ENCODE data around the gene CDC42BPA.

CDC42BPA gene

GRCh38 chr1:226979517-226980121 is 338.7 kb downstream of the CDC42BPA start:
- no peak for DNase-seq (ENCODE audit: low read depth)

- no peak for DNase-seq (ENCODE audit: low read depth)
Observed at GRCh38 chr1:226979115-226979516, 339.2 kb downstream of the CDC42BPA start.

GRCh38 chr1:226978432-226979114 is 339.7 kb downstream of the CDC42BPA start:
- no peak for DNase-seq (ENCODE audit: low read depth)

- DNase-seq (ENCODE audit: low read depth) = no peak
Observed at GRCh38 chr1:226977643-226978431, 340.5 kb downstream of the CDC42BPA start.

DNA sequence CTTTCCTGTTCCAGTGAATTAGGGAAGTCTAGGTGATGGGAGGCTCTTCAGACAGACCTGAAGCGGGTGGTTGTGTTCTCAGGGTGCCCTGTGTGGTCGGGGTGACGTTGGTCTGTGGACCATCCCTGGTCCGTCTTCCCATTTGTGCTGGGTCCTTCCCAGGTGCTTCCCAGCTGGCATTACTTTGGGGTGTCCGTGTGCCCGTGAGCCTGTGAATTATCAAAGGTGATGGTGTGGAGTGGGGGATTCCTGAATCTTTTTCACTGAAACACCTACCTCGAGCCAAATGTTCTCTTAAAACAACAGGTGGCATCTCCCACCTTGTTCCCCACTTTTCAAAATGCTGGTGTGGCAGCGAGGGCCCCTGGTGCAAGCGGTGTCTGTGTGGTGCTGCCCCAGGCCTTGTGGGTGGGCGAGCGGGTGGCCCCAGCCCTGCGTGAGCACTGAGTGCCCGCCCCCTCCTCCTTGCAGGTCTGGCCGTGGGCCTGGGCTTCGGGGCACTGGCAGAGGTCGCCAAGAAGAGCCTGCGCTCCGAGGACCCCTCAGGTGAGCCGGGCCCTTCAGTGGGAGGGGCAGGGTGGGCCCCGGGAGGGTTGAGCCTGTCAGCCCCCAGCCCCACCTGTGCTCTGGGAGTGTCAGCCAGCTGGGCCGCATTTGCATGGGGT is 341.2 kb downstream of the CDC42BPA start:
- no peak for DNase-seq (ENCODE audit: low read depth)

DNA sequence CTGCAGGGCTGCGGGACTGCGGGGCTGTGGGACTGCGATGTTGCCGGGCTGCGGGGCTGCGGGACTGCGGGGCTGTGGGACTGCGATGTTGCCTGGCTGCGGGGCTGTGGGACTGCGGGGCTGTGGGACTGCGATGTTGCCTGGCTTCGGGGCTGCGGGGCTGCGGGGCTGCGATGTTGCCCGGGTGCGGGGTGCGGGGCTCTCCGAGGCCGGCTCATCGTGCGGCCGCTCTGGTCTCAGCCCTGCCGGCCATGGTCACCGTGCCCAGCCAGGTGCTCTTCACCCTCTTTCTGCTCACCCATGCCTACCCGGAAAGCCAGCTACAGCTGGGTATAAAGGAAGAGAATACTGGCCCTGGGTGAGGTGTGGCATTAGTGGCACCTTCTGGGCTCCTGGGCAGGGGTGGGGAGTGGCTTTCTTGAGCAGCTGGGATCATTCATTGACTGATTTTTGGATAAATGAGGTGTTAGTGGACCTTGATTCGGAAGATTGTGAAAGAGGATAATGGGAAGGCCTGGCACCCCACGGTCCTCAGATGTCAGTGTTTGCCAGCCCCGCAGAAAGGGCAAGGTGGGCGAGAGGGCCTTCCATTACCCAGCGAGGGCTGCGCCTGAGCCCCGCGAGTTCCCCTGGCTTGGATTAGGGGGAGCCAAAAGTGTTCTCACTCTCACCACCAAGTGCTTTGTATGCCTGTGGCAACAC is 341.9 kb downstream of the CDC42BPA start:
- DNase-seq (ENCODE audit: low read depth) = no peak

- no peak for DNase-seq (ENCODE audit: low read depth)
Observed at GRCh38 chr1:226975259-226976250, 342.7 kb downstream of the CDC42BPA start.

- no peak for DNase-seq (ENCODE audit: low read depth)
Observed at GRCh38 chr1:226974544-226975258, 343.6 kb downstream of the CDC42BPA start.

GRCh38 chr1:226973898-226974543 is 344.3 kb downstream of the CDC42BPA start:
- no peak for DNase-seq (ENCODE audit: low read depth)

GRCh38 chr1:226973371-226973897 is 344.9 kb downstream of the CDC42BPA start:
- no peak for DNase-seq (ENCODE audit: low read depth)

GRCh38 chr1:226972931-226973330 is 345.4 kb downstream of the CDC42BPA start:
- DNase-seq (ENCODE audit: low read depth) = no peak

GRCh38 chr1:226971765-226972164 is 346.5 kb downstream of the CDC42BPA start:
- no peak for DNase-seq (ENCODE audit: low read depth)

GRCh38 chr1:226967665-226968064 is 350.6 kb downstream of the CDC42BPA start:
- DNase-seq (ENCODE audit: low read depth) = no peak

- DNase-seq (ENCODE audit: low read depth) = no peak
Observed at GRCh38 chr1:226966683-226967082, 351.6 kb downstream of the CDC42BPA start.

- no peak for DNase-seq (ENCODE audit: low read depth)
Observed at GRCh38 chr1:226965581-226966440, 352.5 kb downstream of the CDC42BPA start.

DNA sequence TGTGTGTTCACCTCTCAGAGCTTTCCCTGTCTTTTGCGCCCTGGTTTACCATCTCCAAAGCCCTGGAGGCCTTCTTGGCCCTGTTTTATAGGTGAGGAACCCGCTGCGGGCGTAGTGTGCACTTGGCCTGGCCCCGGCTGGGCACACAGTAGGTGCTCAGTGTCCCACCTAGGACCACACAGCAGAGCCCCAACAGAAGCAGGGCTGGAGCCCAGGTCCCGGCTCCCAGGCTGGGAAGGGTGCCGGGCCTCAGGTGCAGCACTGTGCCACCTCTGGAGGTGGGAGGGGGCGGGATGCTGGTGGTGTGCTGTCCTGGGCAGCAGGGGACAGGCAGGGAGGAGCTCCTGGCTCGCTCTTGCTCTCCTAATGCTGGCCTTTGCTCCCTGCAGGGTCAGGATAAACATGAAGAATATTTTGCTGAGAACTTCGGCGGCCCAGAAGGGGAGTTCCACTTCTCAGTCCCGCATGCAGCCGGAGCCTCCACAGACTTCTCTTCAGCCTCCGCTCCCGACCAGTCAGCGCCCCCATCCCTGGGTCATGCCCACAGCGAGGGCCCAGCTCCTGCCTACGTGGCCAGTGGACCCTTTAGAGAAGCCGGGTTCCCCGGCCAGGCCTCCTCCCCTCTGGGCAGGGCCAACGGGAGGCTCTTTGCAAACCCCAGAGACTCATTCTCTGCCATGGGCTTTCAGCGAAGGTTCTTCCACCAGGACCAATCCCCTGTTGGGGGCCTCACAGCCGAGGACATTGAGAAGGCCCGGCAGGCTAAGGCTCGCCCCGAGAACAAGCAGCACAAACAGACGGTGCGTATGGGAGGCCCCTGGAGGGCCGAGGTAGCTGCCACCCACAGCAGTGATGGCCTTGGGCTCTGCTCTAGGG is 353.4 kb downstream of the CDC42BPA start:
- no peak for DNase-seq (ENCODE audit: low read depth)

DNA sequence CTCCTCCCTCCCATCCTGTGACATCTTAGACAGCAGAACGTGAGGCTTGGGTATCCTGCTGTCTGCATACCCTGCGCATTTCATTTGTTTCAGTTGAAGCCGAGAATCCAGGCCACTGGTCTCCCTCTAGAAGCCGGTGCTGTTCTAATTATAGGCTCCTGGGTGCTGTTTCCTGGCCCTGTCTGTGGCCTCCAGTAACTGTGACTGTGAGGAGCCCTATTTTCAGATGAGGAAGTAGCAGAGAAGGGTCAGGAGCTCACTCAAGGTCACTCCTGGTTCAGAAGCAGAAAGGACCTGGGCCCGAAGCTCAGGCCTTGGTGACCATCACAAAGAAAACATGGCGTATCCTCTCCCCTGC is 354.2 kb downstream of the CDC42BPA start:
- no peak for DNase-seq (ENCODE audit: low read depth)

Measured in stimulated activated CD8-positive, alpha-beta memory T cell treated with anti-CD3 and anti-CD28 coated beads, Interleukin-15, amount 100 ng/mL, for 1 hour (primary cell).